Stimulated activated CD8-positive, alpha-beta memory T cell treated with anti-CD3 and anti-CD28 coated beads, Interleukin-12 subunit alpha, Interleukin-12 subunit beta, amount 100 ng/mL, for 24 hours (primary cell): ENCODE data around the gene LRIG1.

Experiments used
- DNase-seq: peaks from one replicate; pipeline ENCODE4 v3.0.0-alpha.2; 2020; ENCODE audit errors: extremely low read depth

The LRIG1 gene

DNA sequence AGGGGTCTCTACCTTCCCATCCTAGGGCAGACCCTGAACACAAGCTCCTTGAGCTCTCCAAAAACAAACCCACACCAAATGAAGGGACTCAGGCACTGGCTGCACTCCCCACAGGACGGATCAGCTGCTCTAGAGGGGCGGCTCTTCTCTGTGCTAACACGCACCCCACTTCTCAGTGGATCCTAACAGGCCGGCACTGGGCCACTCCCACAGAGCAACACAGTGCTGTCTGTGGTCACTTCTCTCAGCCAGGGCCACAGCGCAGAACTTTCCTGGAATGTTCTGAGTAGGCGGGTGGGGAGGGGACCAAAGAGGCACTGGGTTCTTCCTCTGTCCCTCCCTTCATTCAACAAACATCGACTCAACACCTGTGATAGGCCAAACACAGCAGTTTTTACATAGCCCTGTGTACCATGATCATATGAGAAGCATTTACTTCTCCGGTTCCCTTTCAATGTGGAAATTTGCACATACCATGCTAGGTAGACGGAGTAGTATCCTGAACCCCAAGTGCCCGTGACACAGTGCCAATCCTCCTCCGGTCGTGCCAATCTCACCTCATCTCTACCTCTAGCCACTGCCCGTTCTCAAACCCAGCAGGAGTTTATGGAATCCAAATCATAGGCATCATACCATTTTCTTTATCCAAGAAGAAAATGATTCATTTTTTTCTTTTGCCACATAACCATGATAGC, 98.1 kb downstream of the LRIG1 start:
- DNase-seq: no peak

- no peak for DNase-seq
Measured at GRCh38 chr3:66401675-66402491, 98.9 kb downstream of the LRIG1 start.

DNA sequence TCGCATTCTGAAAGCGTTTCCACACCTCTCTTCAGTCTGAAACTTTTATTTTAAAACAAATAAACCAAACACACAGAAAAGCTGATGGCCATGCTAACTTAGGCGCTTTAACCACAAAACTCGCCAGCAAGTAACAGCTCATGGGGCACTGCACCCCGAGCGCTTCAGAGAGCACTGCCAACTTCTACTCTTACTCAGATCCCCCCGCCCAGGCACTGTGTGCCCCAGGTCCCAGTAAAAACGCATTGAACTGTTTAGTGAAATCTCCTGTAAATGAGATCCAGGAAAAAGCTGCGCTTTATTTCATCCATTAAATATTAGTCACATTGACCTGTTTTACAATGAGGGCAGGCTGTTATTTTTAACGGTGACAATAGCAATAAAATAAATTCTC, 99.7 kb downstream of the LRIG1 start:
- no peak for DNase-seq

- DNase-seq: no peak
Measured at GRCh38 chr3:66400411-66401156, 100.2 kb downstream of the LRIG1 start.

DNA sequence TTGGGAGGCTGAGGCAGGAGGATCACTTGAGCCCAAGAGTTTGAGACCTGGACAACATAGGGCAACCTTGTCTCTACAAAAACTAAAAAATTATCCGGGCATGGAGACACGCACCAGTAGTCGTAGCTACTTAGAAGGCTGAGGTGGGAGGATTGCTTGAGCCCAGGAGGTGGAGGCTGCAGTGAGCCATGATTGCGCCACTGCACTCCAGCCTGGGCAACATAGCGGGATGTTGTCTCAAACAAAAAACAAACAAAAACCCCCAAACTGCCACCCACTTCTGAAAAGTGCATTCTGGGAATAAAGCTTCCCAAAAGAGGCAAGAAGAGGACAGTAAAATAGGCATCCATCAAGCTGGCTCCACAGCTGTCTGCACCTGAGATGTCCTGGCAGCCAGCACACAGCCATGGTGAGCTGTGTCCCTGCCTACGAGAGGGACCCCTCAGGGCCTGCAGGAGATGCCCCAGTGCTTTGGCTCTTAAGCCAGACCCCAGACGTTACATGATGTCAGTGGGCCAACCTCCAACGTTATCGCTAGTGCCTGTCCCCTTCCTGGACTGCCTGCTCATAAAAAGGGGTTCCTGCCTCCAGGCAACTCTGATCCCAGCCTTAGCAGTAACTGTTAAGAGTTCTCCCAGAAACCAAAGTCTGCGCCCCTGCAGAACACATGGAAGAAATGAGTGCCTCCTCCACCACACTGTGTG, 101.1 kb downstream of the LRIG1 start:
- no peak for DNase-seq

DNA sequence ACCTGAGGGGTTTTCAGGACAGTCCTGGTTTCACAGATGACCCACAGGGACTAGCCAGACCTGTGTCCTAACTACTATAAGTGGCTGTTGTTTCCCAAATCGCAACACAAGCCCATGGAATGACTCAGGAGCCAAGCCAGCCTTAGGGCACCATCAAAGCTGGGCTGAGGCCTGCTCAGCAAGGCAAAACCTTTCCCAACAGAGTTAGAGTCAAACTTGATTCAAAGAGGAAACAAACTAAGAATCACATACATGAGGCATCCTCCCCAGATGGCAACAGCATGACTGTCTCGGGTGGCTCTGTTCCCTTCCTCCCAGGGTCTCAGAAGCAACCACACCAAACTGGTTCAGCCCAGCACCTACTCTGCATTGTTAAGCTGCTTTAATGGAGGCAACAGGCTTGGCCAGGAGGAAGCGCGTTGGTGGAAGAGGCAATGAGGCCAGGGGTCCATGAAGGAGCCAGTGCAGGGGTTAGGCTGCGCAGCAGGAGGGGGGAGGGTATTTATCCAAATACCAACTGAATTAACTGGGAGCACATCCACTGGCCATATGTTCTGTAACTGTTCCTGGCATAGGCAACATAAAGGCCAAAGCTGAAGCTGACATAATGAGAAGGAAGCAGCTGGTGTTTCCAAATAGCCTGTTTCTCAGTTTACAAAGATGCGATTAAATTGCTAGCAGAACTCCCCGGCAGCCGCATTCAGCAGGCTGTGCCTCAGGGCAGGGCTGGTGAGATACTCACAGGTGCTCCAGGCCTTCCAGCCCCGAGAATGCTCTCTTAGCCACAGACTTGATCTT, 102.4 kb downstream of the LRIG1 start:
- no peak for DNase-seq

DNA sequence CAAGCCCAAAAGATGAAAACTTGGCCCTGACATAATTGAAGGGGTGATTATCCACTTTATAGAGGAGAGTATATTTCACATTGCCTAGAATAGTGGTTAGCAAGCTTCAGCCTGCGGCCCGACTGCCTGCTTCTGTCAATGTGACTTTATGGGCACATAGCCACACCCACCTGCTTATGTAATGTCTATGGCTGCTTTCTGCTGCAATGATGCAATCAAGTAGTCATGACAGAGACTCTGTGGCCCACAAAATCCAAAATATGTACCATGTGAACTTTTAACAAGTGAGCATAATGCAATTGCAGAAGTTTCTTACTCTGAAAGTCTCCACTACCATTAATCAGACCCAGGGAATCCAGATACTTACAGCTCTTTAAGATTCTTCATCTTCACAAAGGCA, 103.1 kb downstream of the LRIG1 start:
- no peak for DNase-seq

DNA sequence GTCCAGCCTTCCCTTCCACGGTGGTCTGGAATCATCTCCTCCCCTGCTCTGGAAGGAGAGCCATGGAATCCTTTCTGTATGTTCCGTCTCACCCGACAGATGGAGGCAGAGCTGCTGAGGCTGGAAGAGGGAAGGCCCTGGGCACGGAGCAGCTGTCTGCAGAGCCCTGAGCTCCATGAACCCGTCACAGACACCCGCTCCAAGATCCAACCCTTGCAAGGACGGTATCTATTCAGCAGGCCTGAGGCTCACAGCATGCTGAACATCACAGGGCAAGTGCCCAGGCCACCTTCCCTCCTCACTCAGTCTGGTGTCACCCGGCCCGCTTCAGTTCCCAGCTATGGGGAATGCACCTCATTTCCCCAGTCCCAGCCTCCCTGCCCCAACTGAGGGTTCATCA, 103.9 kb downstream of the LRIG1 start:
- DNase-seq: no peak

DNA sequence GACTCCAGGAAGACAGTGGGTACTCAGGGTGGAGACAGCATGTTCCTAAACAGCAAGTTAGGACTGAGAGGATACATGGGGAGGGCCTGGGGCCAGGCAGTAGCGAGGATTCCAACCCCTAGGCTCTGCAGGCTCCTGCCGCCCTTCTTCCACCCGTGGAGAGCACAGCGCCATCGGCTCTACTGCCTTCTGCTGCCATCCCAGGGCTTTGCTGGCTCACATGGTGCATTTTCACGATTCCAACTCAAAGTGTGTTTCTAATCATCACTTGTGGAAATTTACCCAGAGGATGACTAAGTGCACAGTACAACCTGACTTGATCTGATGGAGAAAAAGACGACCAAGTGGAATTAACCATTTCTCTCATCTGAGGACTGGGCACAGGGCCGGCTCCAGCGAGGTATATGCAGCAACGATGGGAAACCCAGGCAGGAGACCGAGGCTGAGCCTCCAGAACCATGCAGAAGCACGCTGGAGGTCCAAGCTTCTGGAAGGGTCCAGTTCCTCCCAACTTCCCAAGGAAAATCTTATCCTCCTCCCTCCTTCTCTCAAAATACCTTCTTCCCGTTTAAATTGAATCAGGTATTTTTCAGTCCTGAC, 104.6 kb downstream of the LRIG1 start:
- DNase-seq: no peak

- no peak for DNase-seq
Measured at GRCh38 chr3:66395635-66396034, 105.2 kb downstream of the LRIG1 start.

DNA sequence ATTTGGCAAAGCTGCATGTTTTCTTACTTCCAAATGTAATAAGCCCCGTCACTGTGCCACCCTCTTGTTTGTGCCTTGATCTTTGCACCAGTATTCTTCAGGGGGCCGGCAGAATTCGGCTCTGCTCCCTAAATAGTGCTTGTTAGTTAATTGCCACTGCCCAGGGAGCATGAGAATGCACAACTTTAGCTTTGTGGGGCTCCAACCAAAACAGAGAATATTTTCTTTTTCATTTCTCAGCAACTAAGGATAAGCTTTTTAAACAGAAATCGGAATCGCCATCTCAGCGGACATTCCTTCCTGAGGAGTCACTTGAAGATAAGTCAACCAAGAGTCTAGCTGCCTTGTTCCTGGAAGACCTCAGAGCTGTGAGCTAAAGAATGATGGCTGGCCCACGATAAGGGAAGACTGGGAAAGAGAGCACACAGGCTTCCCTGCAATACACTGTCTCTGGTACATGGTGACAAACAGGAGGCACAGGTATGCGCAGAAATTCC, 106.0 kb downstream of the LRIG1 start:
- no peak for DNase-seq

DNA sequence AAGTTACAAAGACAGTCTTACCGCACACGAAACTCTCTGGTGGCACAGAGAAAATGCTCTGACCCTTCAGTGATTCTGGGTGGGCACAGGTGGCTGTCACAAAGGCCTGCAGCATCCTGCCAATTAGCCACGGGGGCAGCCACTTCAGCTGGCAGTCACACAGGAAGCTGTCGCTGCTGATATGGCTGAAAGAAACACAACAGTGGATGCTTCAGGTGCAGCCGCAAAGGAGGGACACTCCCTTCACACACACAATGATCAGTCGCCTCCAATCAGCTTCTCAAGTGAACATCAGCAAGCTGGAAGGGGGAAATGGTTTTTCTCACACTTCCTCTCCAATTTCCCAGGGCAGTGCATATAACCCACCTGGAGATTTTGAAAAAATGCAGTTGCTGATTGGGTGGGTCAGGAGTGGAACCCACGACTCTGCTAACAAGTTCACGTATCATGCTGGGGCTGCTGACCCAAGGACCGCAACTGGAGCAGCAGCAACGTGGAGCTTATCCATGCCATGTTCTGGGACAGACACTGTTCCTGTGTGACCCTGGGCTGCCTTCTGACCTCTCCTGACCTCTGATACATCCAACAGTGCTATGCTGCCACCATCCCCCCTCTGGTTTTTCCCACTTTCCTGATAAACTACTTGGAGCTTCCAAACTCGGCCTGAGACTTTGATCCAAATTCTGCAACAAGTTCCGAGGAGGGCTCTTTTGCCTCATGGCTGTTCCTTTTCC, 106.6 kb downstream of the LRIG1 start:
- DNase-seq: no peak

- no peak for DNase-seq
Measured at GRCh38 chr3:66393333-66394005, 107.4 kb downstream of the LRIG1 start.

DNA sequence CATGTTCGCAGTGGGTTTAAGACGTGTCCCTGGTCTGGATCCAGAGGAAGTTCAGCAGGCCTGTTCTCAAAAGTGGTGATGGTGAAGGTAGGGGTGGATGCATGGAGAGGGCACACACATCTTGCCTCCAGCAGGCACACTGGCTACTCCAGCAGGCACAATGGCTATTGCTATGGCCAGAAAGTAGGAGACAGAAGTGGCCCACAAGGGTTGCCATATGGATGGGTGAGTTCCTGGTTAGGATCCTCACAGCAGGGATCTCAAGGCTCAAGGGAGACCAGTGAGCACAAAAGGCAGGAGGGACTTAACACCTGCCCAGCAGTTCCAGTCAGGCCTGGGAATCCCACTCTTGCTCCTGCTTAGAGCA, 107.9 kb downstream of the LRIG1 start:
- no peak for DNase-seq

- no peak for DNase-seq
Measured at GRCh38 chr3:66392512-66392911, 108.3 kb downstream of the LRIG1 start.

DNA sequence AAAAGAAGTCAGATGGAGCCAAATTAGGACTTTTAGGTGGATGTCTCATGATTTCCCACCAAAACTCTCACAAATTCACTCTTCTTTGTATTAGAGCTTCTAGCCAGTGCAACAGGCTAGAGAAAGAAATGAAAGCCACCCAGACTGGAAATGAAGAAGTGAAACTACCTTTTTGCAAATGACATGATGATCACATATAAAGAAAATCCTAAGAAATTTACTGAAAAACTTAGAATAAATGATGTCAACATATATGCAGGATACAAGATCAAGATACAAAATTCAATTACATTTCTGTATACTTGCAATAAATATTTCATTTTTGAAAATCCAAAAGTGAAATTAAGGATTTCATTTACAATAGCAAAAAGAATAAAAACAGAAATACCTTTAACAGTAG, 110.8 kb downstream of the LRIG1 start:
- DNase-seq: no peak

DNA sequence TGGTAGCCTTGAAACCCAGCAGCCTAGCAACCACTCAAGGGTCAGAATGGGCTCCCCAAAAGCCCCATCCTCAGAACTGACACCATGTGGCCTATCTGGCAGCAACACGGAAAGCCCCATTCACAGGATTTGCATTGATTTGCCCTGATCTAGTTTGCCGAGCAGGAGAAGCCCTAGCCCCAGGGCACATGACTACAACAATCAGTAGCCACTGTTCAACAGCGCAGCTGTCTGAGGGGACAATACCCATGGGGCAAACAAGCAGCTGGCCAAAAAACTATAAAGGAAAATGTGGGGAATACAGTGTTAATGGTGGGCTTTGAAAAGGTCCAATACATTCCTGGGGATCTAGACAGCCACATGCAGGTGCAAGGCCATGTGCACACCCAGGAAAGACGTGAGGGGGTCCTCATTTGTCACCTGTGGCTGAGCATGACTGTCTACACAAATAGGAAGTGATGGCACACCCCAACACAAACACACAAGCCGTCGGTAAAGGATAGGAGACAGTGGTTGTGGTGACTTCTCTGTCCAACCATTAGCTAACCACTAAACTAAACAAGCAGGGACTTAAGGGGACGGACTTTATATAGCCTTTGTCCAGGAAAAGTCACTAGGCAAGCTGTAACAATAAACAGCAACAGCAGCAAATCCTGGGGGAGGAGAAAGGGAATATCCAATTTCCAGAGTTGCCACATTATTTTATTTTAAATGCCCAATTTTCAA, 113.7 kb downstream of the LRIG1 start:
- no peak for DNase-seq

GRCh38 chr3:66386011-66386924, 114.6 kb downstream of the LRIG1 start:
- no peak for DNase-seq
